HG02943 (cell line): ENCODE data around the gene HBD.
"Not testable (repeated sequence)": the region's sequence is repeated elsewhere in the genome, so short reads cannot be mapped to it uniquely, and the experiment has no call there.

Experiments
- ATAC-seq: cut with Tn5 transposase; IDR thresholded peaks from one replicate; pipeline ENCODE4 v1.9.1; 2021; ENCODE audit warnings: mild to moderate bottlenecking, low read depth, moderate library complexity; ENCODE audit not compliant: unreplicated experiment

Gene HBD

DNA sequence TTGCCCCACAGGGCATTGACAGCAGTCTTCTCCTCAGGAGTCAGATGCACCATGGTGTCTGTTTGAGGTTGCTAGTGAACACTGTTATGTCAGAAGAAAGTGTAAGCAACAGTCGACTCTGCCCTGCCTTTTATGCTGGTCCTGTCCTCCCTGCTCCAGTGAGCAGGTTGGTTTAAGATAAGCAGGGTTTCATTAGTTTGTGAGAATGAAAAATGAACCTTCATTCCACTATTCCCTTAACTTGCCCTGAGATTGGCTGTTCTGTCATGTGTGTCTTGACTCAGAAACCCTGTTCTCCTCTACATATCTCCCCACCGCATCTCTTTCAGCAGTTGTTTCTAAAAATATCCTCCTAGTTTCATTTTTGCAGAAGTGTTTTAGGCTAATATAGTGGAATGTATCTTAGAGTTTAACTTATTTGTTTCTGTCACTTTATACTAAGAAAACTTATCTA is at the start of gene HBD:
Gene HBD (minus strand): TSS at position 103 of the 454 bp plus-strand sequence. CDS start 50 bp downstream, at position 53.
- ATAC-seq: no peak

GRCh38 chr11:5283882-5284281 is 49.6 kb upstream of the HBD start:
- ATAC-seq: no peak

GRCh38 chr11:5283086-5283485 is 48.8 kb upstream of the HBD start:
- no peak for ATAC-seq

- no peak for ATAC-seq
Measured at GRCh38 chr11:5282628-5283027, 48.3 kb upstream of the HBD start.

DNA sequence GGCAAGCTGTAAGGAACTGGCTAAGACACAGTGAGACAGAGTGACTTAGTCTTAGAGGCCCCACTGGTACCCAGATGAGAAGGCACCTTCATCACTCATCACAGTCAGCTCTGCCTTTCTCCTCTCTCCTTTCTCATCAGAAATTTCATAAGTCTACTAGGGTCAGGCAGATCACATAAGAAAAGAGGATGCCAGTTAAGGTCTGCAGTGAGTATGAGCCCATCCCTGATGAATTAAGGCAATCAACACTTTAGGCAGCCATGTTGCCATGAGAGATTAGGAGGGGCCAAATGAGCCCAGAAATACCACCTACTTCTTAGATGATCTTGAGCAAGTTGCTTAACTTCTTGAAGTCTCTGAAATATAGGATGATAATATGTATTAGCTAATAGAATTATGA is 47.3 kb upstream of the HBD start:
- no peak for ATAC-seq

DNA sequence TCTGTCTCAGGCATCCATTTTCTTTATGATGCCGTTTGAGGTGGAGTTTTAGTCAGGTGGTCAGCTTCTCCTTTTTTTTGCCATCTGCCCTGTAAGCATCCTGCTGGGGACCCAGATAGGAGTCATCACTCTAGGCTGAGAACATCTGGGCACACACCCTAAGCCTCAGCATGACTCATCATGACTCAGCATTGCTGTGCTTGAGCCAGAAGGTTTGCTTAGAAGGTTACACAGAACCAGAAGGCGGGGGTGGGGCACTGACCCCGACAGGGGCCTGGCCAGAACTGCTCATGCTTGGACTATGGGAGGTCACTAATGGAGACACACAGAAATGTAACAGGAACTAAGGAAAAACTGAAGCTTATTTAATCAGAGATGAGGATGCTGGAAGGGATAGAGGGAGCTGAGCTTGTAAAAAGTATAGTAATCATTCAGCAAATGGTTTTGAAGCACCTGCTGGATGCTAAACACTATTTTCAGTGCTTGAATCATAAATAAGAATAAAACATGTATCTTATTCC is 46.4 kb upstream of the HBD start:
- peak; percentile 72 for ATAC-seq

- ATAC-seq: no peak
Measured at GRCh38 chr11:5279471-5280090, 45.3 kb upstream of the HBD start.

DNA sequence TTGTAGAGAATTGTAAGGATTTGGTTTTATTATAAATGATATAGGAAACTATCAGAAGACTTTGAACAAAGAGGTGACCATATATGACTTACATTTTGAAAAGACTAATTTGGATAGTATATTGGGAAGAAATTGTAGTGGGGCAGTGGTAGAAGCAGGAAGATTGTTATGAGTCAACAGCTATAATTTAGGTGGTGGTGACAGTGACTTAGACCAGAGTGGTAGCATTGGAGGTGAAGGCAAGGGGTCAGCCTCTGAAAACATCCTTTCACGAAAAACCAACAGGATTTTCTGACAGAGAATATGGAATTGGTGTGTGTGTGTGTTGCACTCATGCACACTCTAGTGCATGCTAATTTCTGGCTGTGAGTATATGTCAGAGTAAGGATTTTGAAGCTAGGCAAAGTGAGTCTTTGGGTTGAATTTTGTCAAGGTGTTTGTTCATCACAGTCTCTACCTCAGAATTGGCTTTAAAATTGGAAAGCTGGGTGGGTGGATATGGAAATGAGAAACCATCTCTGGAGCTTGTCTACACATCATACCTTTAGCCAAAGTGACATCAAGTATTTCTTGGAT is 43.6 kb upstream of the HBD start:
- no peak for ATAC-seq

GRCh38 chr11:5276697-5277096 is 42.4 kb upstream of the HBD start:
- ATAC-seq: no peak

DNA sequence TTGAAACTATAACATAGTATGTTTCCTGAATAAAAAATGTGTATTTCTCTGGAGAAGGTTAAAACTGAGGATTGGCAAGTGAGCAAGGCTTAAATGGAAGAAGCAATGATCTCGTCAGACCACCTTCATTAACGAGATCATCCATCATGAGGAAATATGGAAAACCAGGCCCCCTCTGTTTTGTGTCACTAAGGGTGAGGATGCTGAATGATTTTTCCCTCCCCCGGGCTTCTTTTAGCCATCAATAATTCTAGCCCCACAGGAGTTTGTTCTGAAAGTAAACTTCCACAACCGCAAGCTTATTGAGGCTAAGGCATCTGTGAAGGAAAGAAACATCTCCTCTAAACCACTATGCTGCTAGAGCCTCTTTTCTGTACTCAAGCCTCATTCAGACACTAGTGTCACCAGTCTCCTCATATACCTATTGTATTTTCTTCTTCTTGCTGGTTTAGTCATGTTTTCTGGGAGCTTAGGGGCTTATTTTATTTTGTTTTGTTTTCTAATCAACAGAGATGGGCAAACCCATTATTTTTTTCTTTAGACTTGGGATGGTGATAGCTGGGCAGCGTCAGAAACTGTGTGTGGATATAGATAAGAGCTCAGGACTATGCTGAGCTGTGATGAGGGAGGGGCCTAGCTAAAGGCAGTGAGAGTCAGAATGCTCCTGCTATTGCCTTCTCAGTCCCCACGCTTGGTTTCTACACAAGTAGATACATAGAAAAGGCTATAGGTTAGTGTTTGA is 41.3 kb upstream of the HBD start:
- no peak for ATAC-seq

DNA sequence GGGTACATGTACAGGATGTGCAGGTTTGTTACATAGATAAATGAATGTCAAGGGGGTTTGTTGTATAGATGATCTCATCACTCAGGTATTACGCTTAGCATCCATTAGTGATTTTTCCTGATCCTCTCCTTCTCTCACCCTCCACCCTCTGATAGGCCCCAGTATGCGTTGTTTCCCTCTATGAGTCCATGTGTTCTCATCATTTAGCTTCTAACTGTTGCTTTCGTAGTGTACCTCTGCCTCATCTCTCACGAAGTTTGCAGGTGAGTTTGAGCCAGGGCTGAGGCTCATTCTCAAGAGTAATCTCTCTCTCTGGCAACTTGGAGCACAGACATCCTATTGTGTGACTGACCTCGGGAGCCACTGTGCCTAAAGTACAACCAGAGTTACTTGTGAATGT is 40.1 kb upstream of the HBD start:
- ATAC-seq: no peak

GRCh38 chr11:5272395-5273017 is 38.2 kb upstream of the HBD start:
- no peak for ATAC-seq

DNA sequence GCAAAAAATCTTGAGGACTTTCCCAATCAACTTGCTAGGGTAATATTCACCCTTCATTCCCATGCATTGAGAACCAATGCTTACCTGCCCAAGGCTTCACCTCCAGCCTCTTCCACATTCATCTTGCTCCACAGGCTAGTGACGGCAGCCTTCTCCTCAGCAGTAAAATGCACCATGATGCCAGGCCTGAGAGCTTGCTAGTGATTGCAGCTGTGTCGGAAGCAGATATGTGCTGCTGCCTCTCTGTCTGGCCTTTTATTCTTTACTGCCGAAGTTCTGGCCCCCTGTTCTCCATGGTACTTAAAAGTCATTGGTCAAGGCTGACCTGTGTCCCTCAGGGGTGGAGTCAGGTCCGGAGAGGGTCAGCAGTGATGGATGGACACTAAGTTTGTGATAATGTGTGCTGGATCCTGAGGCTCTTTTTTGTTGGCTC is 35.4 kb upstream of the HBD start, which contains the start of gene HBE1:
Gene HBE1 (minus strand): TSS at position 231 of the 433 bp plus-strand sequence. CDS start 55 bp downstream, at position 176.
- ATAC-seq: no peak

- ATAC-seq: no peak
Measured at GRCh38 chr11:5267033-5267563, 32.8 kb upstream of the HBD start.

DNA sequence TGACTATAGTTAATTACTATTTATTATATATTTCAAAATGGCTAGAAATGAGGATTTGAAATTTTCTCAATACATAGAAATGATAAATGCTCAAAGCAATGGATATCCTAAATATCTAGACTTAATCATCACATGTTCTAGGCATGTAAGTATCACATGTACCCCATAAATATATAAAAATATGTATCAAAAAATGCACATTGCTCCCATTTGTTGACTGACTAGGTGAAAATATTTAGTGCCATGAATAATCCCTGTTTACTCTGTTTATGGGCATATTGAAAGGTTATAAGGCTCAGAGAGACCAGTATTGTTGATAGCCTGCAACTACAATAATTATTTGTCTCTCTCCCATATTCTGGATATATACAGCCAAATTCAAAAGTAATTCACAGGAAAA is 32.3 kb upstream of the HBD start:
- no peak for ATAC-seq

DNA sequence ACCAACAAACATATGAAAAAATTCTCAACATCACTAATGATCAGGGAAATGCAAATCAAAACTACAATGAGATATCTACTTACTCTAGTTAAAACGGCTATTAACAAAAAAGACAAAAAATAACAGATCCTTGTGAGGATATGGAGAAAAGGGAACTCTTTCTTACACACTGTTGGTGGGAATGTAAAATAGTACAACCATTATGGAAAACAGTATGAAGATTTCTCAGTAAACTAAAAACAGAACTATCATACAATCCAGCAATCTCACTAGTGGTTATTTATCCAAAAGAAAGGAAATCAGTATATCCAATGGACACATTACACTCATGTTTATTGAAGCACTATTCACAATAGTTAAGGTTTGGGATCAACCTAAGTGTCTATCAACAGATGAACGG is 31.5 kb upstream of the HBD start:
- no peak for ATAC-seq

- no peak for ATAC-seq
Measured at GRCh38 chr11:5258543-5259262, 24.4 kb upstream of the HBD start.

- ATAC-seq: no peak
Measured at GRCh38 chr11:5257296-5257695, 23.0 kb upstream of the HBD start.

DNA sequence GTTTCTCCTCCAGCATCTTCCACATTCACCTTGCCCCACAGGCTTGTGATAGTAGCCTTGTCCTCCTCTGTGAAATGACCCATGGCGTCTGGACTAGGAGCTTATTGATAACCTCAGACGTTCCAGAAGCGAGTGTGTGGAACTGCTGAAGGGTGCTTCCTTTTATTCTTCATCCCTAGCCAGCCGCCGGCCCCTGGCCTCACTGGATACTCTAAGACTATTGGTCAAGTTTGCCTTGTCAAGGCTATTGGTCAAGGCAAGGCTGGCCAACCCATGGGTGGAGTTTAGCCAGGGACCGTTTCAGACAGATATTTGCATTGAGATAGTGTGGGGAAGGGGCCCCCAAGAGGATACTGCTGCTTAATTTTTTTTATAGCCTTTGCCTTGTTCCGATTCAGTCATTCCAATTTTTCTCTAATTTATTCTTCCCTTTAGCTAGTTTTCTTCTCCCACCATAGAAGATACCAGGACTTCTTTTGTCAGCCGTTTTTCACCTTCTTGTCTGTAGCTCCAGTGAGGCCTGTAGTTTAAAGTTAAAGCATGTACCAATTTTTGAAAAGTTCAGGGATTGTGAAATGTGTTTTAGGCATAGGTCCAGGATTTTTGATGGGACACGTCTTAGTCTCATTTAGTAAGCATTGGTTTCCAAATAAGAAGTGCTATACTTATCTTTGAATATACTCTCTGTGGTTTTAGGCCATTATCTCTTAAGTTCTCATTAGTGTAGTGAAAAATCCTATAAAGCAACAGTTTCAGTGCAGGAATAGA is 20.5 kb upstream of the HBD start, which contains the start of gene HBG2:
Gene HBG2 (minus strand): TSS at position 136 of the 768 bp plus-strand sequence. CDS start 53 bp downstream, at position 83.
- not testable (repeated sequence) for ATAC-seq
